HG03066 (cell line): ENCODE data around the gene WDR5.

Experiments used
- ATAC-seq: cut with Tn5 transposase; IDR thresholded peaks from one replicate; pipeline ENCODE4 v1.9.1; 2021; ENCODE audit warnings: low read depth; ENCODE audit not compliant: unreplicated experiment

WDR5 gene

DNA sequence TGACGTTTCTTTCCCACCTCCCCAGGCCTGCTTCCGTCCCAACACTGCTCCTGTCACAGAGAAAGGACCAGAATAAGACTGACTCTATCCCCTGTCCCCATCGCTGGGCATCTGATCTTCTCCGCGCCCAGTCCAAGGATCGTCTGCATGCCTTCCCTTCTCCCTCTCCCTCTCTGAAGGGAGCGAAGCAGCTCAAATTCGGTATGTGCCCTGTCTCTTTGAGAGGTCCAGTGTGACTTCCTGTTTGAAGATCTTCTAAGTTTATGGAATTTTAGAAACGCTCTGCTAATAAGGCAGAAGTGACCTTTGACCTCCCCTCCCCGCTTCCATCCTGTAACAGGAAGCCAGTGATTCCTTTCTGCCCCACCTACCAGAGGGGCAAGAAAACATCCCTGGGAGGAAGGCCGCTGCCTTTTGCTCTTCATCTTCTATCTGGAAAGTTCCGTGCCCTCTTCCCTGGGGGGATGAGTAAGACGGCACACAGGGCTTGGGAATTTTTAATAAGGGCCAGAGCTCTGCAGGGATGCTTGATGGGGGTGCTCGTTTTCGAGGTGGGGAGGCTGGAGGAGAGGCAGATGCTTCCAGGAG lies 69.2 kb downstream of the WDR5 start:
- no peak for ATAC-seq

- ATAC-seq = no peak
Measured at GRCh38 chr9:134205672-134206310, 69.9 kb downstream of the WDR5 start.

GRCh38 chr9:134206311-134207300 lies 70.7 kb downstream of the WDR5 start:
- ATAC-seq = no peak

GRCh38 chr9:134208310-134208841 lies 72.5 kb downstream of the WDR5 start:
- ATAC-seq = no peak

- ATAC-seq = no peak
Measured at GRCh38 chr9:134208981-134209725, 73.3 kb downstream of the WDR5 start.
